A549 (cell line): ENCODE results near the gene CTU1. TPM values are rescaled to one million over a fixed set of nuclear protein-coding genes. Genes with fewer than 3 reads are reported as not detected.

ENCODE experiments used
- ATAC-seq, 2 experiments: fragments of 200-7000 bp in 1 of 2; fragments of >200 bp in 1 of 2; cut with Nextera tagmentation in 1 of 2; cut with Tn5 transposase in 1 of 2; 3 replicates each; pipeline versions ENCODE4 v1.8.0 to v1.9.1; 2018 to 2020; ENCODE audit warnings: mild to moderate bottlenecking in 1 of 2, moderate library complexity in 1 of 2
- CTCF ChIA-PET: fragments of 300-600 bp; sonication (Branson Sonifier 250); formaldehyde crosslinking; extraction: SDS; loops from one replicate; lab custom pipeline; 2021; ENCODE audit warnings: antibody characterized with exemption, inconsistent platforms; lab: Yijun Ruan, JAX
- POLR2A ChIA-PET: fragments of 350-600 bp; formaldehyde crosslinking; extraction: SDS; loops from one replicate; lab custom pipeline; 2021; ENCODE audit warnings: antibody characterized with exemption, inconsistent platforms; lab: Yijun Ruan, JAX
- DNase-seq, 2 experiments: peaks; one replicate each; pipeline versions ENCODE4 v3.0.0 to v3.0.0-alpha.2; 2011 to 2016; ENCODE audit warnings: low read depth in 1 of 2, low spot score in 1 of 2
- FAIRE-seq: peaks from 2 replicates; lab custom pipeline; 2011; peaks lifted over from hg19 to GRCh38; lab: Jason Lieb, UNC
- H3K27ac ChIP-seq, 2 experiments: fragments of >200 bp; sonication (Bioruptor Twin); formaldehyde crosslinking; 3 replicates each; pipeline ENCODE4 v1.5.1; 2016 to 2017
- H3K4me1 ChIP-seq: fragments of >200 bp; sonication (Bioruptor Twin); formaldehyde crosslinking; 3 replicates; pipeline ENCODE4 v1.6.1; 2016
- H3K4me2 ChIP-seq: fragments of >200 bp; sonication (Bioruptor Twin); formaldehyde crosslinking; 3 replicates; pipeline ENCODE4 v1.6.1; 2016
- H3K4me3 ChIP-seq: fragments of >200 bp; sonication (Bioruptor Twin); formaldehyde crosslinking; 3 replicates; pipeline ENCODE4 v1.5.1; 2016
- H3K9me3 ChIP-seq: fragments of >200 bp; sonication (Bioruptor Twin); formaldehyde crosslinking; 3 replicates; pipeline ENCODE4 v1.6.1; 2016
- CBX2 ChIP-seq: fragments of 200-600 bp; sonication (generic); IDR thresholded peaks from 2 replicates; pipeline ENCODE4 v1.6.1; 2016; ENCODE audit warnings: low read depth, mild to moderate bottlenecking, borderline replicate concordance
- CBX8 ChIP-seq: fragments of 200-600 bp; sonication (generic); IDR thresholded peaks from 2 replicates; pipeline ENCODE4 v1.6.1; 2016
- CEBPB ChIP-seq, 2 experiments: fragments of >200 bp in 1 of 2; sonication (Bioruptor Twin) in 1 of 2; formaldehyde crosslinking in 1 of 2; IDR thresholded peaks; 2 replicates each; pipeline ENCODE4 v1.6.1; 2012 to 2016
- CHD2 ChIP-seq: fragments of 150-350 bp; IDR thresholded peaks from 2 replicates; pipeline ENCODE4 v1.6.1; 2014; ENCODE audit warnings: low read length; ENCODE audit not compliant: partially characterized antibody
- EHMT2 ChIP-seq: fragments of 200-600 bp; sonication (generic); IDR thresholded peaks from 2 replicates; pipeline ENCODE4 v1.6.1; 2016; ENCODE audit warnings: antibody characterized with exemption, low read depth, mild to moderate bottlenecking, moderate library complexity
- ELK1 ChIP-seq: fragments of 150-350 bp; IDR thresholded peaks from 2 replicates; pipeline ENCODE4 v1.6.1; 2014; ENCODE audit warnings: low read depth, mild to moderate bottlenecking, low read length
- EP300 ChIP-seq, 2 experiments: fragments of >200 bp; sonication (Bioruptor Twin); formaldehyde crosslinking; IDR thresholded peaks; 2 replicates in 1 of 2; 3 replicates in 1 of 2; pipeline ENCODE4 v1.6.1; 2016 to 2017
- FOSB ChIP-seq: fragments of 250-450 bp; sonication (Bioruptor Pico); IDR thresholded peaks from 2 replicates; pipeline ENCODE4 v1.5.0; 2020; ENCODE audit warnings: mild to moderate bottlenecking, moderate library complexity
- GATA3 ChIP-seq: IDR thresholded peaks from 2 replicates; pipeline ENCODE4 v1.6.1; 2012; ENCODE audit warnings: borderline replicate concordance
- HEYL ChIP-seq: fragments of 250-450 bp; sonication (Bioruptor Pico); IDR thresholded peaks from 2 replicates; pipeline ENCODE4 v1.8.0; 2021; ENCODE audit warnings: mild to moderate bottlenecking, moderate library complexity
- JUNB ChIP-seq: fragments of >200 bp; sonication (Bioruptor Twin); formaldehyde crosslinking; IDR thresholded peaks from 2 replicates; pipeline ENCODE4 v1.6.1; 2016
- KDM5A ChIP-seq: fragments of 200-600 bp; sonication (generic); IDR thresholded peaks from 2 replicates; pipeline ENCODE4 v1.6.1; 2016; ENCODE audit warnings: antibody characterized with exemption, mild to moderate bottlenecking
- MAFK ChIP-seq: fragments of 450-650 bp; IDR thresholded peaks from 2 replicates; pipeline ENCODE4 v1.6.1; 2014; ENCODE audit not compliant: partially characterized antibody
- MAZ ChIP-seq: fragments of 150-350 bp; IDR thresholded peaks from 2 replicates; pipeline ENCODE4 v1.6.1; 2014; ENCODE audit warnings: antibody characterized with exemption, low read depth, low read length, borderline replicate concordance
- NFE2L2 ChIP-seq: fragments of 150-350 bp; conservative IDR thresholded peaks from 2 replicates; pipeline ENCODE4 v1.6.1; 2014; ENCODE audit warnings: low read length
- RAD21 ChIP-seq, 2 experiments: fragments of >200 bp in 1 of 2; sonication (Bioruptor Twin) in 1 of 2; formaldehyde crosslinking in 1 of 2; IDR thresholded peaks in 1 of 2; conservative IDR thresholded peaks in 1 of 2; 2 replicates in 1 of 2; 3 replicates in 1 of 2; pipeline ENCODE4 v1.6.1; 2012 to 2018; ENCODE audit warnings: inconsistent platforms in 1 of 2
- RNF2 ChIP-seq: fragments of 200-600 bp; sonication (generic); IDR thresholded peaks from 2 replicates; pipeline ENCODE4 v1.6.1; 2016; ENCODE audit warnings: low read depth, mild to moderate bottlenecking, antibody characterized with exemption, moderate library complexity, borderline replicate concordance
- SREBF2 ChIP-seq: fragments of 450-650 bp; IDR thresholded peaks from 2 replicates; pipeline ENCODE4 v1.6.1; 2014; ENCODE audit warnings: mild to moderate bottlenecking, moderate library complexity
- TFCP2L1 ChIP-seq: fragments of 250-450 bp; sonication (Bioruptor Pico); IDR thresholded peaks from 2 replicates; pipeline ENCODE4 v1.5.0; 2021; ENCODE audit warnings: mild to moderate bottlenecking
- ZC3H11A ChIP-seq: fragments of 450-650 bp; IDR thresholded peaks from 2 replicates; pipeline ENCODE4 v1.6.1; 2014; ENCODE audit warnings: antibody characterized with exemption, mild to moderate bottlenecking
- ZNF302 ChIP-seq: fragments of 250-450 bp; sonication (Bioruptor Pico); IDR thresholded peaks from 2 replicates; pipeline ENCODE4 v1.9.0; 2021; ENCODE audit warnings: inconsistent platforms, mild to moderate bottlenecking, moderate library complexity
- WGBS: methylation state at CpG from one replicate; pipeline ENCODE4 v1.1.6; 2017; ENCODE audit errors: missing lambda C conversion rate; 5-methylcytosine and 5-hydroxymethylcytosine counted together
- polyA plus RNA-seq, 4 experiments: library from polyadenylated mRNA; depleted of rRNA in 3 of 4; stranded (reverse); fragments of >200 nt; fragmentation: RNase III in 1 of 4; extraction: RNeasy Plus Mini Kit Qiagen cat#74134 plus additional on column Dnase treatment in 1 of 4; gene quantifications; 2 replicates in 3 of 4; 3 replicates in 1 of 4; pipeline ENCODE4 v1.2.3, GENCODE V29; 2011 to 2017
- TF ChIP-seq, protein P1 (sequence below): IDR thresholded peaks from 2 replicates; pipeline ENCODE4 v1.6.1; 2012
- TF ChIP-seq, protein P2 (sequence below): fragments of >200 bp; sonication (Bioruptor Twin); formaldehyde crosslinking; IDR thresholded peaks from 2 replicates; pipeline ENCODE4 v1.6.1; 2016

Gene CTU1
- polyA plus RNA-seq, 2 of the 4 experiments (the other 2 are of a cell fraction) = 4.5 to 7.4 TPM

DNA sequence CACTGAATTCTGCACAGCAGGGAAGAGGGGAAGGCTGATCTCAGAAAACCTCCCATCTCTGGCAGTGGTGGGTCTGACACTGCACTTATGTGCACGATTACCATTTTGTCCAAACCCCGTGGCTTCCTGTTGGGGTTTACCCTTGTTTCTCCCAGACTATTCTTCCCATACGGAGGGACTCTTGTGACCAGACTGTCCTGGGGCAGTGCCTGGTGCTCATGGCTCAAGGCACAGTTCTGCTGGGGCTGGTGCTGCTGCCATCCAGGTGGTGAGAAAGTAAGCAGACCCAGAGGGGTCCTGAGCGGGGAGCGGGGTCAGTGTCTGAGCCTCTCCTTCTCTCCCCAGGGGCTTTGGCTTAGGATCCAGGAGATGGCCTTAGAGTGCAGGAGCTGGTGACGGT is 11.4 kb upstream of the CTU1 start:
- Histone ChIP-seq H3K4me1 (no peaks in the 10 kb centered on the region), H3K9me3 (no peaks in the 10 kb centered on the region), H3K4me3 (no peak overlapping the region), H3K4me2 (no peak overlapping the region), H3K27ac (no peak overlapping the region)
- DNase-seq = no peak
- 67% methylated on average over 6 of the region's 6 CpGs for WGBS
- no peak for ATAC-seq
- CTCF ChIA-PET = interaction anchor here (1.0 to 2.0 kb wide), 3 partner anchors 10 to 25 kb away, joined by 3 to 8 read pairs (median 4); no protein-coding TSS in a partner anchor
- POLR2A ChIA-PET = no interaction called here
- FAIRE-seq = no peak
- no peak for TF ChIP-seq EHMT2
- no peak for TF ChIP-seq NFE2L2
- TF ChIP-seq HEYL = no peak
- TF ChIP-seq TFCP2L1 = no peak
- no peak for TF ChIP-seq RNF2

DNA sequence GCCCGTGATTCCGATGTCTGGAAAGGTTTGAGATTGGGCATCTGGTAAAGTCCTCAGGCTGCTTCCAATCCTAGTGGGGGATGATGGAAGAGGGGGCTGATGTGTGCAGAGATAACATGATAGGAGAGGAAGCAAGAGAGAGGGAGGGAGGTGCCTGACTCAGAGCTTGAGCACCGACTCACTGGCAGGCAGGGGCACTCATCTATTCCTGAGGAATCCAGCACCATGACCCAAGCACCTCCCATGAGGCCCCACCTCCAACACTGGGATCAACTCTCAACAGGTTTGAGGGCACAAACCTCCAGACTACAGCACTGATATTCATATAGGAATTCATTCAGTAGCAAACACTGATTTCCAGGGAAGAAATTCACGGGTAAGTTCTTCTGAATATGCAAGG is 10.9 kb upstream of the CTU1 start:
- TF ChIP-seq FOSB (CRISPR knock-in tag) = no peak
- TF ChIP-seq KDM5A = no peak
- TF ChIP-seq SREBF2 = no peak
- TF ChIP-seq MAZ = no peak
- no peak for TF ChIP-seq CEBPB (IDR thresholded peaks at IDR 0.05)
- no peak for TF ChIP-seq ELK1
- no peak for TF ChIP-seq EP300 (IDR thresholded peaks at IDR 0.05)
- TF ChIP-seq ZC3H11A = no peak
- H3K4me1 ChIP-seq = no peaks in the 10 kb centered on the region
- H3K27ac ChIP-seq = no peak overlapping the region
- FAIRE-seq (no peak), DNase-seq (no peak), ATAC-seq (no peak; a peak in 1 of 6 replicates)
- WGBS = 10% methylated on average over 4 of the region's 4 CpGs
- POLR2A ChIA-PET = no interaction called here
- H3K4me2 ChIP-seq = no peak overlapping the region
- no peaks in the 10 kb centered on the region for H3K9me3 ChIP-seq
- CTCF ChIA-PET = interaction anchor here (0.6 kb wide), 1 partner anchor 19 kb away, joined by 3 read pairs; no protein-coding TSS in a partner anchor
- H3K4me3 ChIP-seq = no peak overlapping the region

- Histone ChIP-seq H3K4me1 (no peaks in the 10 kb centered on the region), H3K4me2 (no peak overlapping the region), H3K27ac (no peak overlapping the region), H3K4me3 (no peak overlapping the region), H3K9me3 (no peaks in the 10 kb centered on the region)
- ChIA-PET POLR2A (no interaction called here), CTCF (no interaction called here)
- TF ChIP-seq, protein P1, sequence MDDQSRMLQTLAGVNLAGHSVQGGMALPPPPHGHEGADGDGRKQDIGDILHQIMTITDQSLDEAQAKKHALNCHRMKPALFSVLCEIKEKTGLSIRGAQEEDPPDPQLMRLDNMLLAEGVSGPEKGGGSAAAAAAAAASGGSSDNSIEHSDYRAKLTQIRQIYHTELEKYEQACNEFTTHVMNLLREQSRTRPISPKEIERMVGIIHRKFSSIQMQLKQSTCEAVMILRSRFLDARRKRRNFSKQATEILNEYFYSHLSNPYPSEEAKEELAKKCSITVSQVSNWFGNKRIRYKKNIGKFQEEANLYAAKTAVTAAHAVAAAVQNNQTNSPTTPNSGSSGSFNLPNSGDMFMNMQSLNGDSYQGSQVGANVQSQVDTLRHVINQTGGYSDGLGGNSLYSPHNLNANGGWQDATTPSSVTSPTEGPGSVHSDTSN = no peak
- no peak for TF ChIP-seq CHD2
- no peak for TF ChIP-seq ZNF302
- FAIRE-seq = no peak
- DNase-seq = no peak
- WGBS = 27% methylated on average over 6 of the region's 6 CpGs
- no peak for ATAC-seq
These were observed 8.6 kb upstream of the CTU1 start for GRCh38 chr19:51116736-51117286.

GRCh38 chr19:51114087-51114729 is 6.0 kb upstream of the CTU1 start:
- no peak for ATAC-seq
- no peak overlapping the region for H3K4me2 ChIP-seq
- FAIRE-seq = peak; percentile 23
- no peak for TF ChIP-seq RAD21 (conservative IDR thresholded peaks at IDR 0.05 in 1 of 2, IDR thresholded peaks at IDR 0.05 in 1 of 2)
- TF ChIP-seq CBX8 = no peak
- TF ChIP-seq ZC3H11A = no peak
- no peak for TF ChIP-seq JUNB
- TF ChIP-seq GATA3 = no peak
- no peak for TF ChIP-seq MAFK
- no peak for TF ChIP-seq CBX2
- TF ChIP-seq NFE2L2 = no peak
- no peak for TF ChIP-seq ELK1
- no peak for TF ChIP-seq CEBPB (IDR thresholded peaks at IDR 0.05)
- TF ChIP-seq, protein P2, sequence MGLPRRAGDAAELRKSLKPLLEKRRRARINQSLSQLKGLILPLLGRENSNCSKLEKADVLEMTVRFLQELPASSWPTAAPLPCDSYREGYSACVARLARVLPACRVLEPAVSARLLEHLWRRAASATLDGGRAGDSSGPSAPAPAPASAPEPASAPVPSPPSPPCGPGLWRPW = no peak
- TF ChIP-seq CHD2 = no peak
- TF ChIP-seq, all 56 proteins: peak for 0
- ChIA-PET CTCF (interaction anchor here (0.6 to 1.6 kb wide), 6 partner anchors 24 to 275 kb away, joined by 3 to 4 read pairs (median 4); no protein-coding TSS in a partner anchor), POLR2A (no interaction called here)
- no peaks in the 10 kb centered on the region for H3K4me1 ChIP-seq
- no peaks in the 10 kb centered on the region for H3K9me3 ChIP-seq
- no peak overlapping the region for H3K4me3 ChIP-seq
- DNase-seq = no peak
- WGBS = 12% methylated on average over 6 of the region's 6 CpGs
- no peak overlapping the region for H3K27ac ChIP-seq
